ENCODE results near the gene ID4. TPM values are rescaled to one million over a fixed set of nuclear protein-coding genes. Genes with fewer than 3 reads are reported as not detected.

The ID4 gene
- total RNA-seq, 1 donor from 2014 or later: 1.6 TPM

DNA sequence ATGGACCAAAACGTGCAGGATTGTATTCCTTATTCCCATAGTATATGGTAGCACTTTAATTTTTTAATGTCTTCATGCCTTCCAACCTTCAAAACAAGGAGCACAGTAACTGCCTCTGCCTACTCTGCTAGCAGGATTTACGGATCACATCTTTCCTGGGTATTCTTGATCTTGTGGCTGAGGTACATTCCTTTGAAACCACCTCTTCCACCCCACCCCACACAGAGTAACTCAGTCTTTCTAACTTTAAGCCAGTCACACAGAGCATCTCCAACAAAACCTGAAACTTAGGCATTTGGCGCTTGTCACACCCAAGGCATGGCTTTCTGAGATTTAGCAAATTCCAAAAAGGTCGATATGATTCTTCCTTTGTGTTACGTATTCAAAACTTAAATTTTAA, 2.3 kb upstream of the ID4 start:
- DNase-seq (ENCODE audit: low read depth): no peak

DNA sequence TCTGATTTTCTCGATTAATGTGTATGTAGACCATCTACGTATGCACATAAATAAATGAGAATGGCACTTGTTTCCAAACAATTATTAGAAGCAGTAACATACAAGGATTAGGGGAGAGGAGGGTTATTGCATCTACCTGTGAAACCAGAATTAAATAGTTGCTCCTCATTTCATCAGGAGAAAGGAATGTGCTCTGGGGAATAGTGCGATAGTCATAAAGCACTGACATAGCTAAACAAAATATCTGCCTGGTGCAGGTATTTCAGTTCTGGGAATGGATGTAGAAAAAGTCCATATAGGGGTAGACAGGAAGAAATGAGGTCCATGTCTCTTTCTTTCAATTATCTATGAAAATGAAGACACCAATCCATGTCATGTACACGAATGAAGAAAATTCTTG, 1.6 kb upstream of the ID4 start:
- no peak overlapping the region for H3K4me3 ChIP-seq (ENCODE audit: low read depth, low read length)
- H3K27me3 ChIP-seq (ENCODE audit: control insufficient read depth, insufficient read depth, low read length): peaks cover 15% of the 10 kb centered on the region
- no peaks in the 10 kb centered on the region for H3K36me3 ChIP-seq (ENCODE audit: control insufficient read depth, insufficient read depth, low read length)
- FAIRE-seq: no peak
- peak; percentile 38 for DNase-seq (ENCODE audit: low read depth)
- TF ChIP-seq, protein P1, sequence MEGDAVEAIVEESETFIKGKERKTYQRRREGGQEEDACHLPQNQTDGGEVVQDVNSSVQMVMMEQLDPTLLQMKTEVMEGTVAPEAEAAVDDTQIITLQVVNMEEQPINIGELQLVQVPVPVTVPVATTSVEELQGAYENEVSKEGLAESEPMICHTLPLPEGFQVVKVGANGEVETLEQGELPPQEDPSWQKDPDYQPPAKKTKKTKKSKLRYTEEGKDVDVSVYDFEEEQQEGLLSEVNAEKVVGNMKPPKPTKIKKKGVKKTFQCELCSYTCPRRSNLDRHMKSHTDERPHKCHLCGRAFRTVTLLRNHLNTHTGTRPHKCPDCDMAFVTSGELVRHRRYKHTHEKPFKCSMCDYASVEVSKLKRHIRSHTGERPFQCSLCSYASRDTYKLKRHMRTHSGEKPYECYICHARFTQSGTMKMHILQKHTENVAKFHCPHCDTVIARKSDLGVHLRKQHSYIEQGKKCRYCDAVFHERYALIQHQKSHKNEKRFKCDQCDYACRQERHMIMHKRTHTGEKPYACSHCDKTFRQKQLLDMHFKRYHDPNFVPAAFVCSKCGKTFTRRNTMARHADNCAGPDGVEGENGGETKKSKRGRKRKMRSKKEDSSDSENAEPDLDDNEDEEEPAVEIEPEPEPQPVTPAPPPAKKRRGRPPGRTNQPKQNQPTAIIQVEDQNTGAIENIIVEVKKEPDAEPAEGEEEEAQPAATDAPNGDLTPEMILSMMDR (IDR thresholded peaks at IDR 0.05; ENCODE audit: insufficient read depth, low read length, severe bottlenecking): no peak

More for the DNA sequence above, 2.3 kb upstream of the ID4 start:
- TF ChIP-seq, protein P1 (IDR thresholded peaks at IDR 0.05; ENCODE audit: insufficient read depth, low read length, severe bottlenecking): no peak
- Histone ChIP-seq H3K36me3 (ENCODE audit: control insufficient read depth, insufficient read depth, low read length) (no peaks in the 10 kb centered on the region), H3K4me3 (ENCODE audit: low read depth, low read length) (no peak overlapping the region), H3K27me3 (ENCODE audit: control insufficient read depth, insufficient read depth, low read length) (peaks cover 15% of the 10 kb centered on the region)
- FAIRE-seq: no peak

DNA sequence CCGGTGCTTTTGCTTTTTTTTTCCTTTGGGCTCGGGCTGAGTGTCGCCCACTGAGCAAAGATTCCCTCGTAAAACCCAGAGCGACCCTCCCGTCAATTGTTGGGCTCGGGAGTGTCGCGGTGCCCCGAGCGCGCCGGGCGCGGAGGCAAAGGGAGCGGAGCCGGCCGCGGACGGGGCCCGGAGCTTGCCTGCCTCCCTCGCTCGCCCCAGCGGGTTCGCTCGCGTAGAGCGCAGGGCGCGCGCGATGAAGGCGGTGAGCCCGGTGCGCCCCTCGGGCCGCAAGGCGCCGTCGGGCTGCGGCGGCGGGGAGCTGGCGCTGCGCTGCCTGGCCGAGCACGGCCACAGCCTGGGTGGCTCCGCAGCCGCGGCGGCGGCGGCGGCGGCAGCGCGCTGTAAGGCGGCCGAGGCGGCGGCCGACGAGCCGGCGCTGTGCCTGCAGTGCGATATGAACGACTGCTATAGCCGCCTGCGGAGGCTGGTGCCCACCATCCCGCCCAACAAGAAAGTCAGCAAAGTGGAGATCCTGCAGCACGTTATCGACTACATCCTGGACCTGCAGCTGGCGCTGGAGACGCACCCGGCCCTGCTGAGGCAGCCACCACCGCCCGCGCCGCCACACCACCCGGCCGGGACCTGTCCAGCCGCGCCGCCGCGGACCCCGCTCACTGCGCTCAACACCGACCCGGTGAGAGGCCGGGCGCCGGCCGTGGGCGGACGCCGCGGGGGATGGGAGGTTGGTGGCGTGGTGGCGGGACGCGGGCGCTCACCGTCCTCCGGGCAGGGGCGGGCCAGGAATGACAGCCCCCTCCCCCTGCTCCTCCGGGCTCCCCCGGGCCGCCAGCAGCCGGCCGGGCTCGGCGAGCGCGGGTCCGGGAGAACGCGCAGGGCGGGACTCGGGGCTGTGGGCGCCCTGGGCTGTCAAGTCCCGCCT, 606 bp downstream of the ID4 start:
- Histone ChIP-seq H3K27me3 (ENCODE audit: control insufficient read depth, insufficient read depth, low read length) (peaks cover 15% of the 10 kb centered on the region), H3K36me3 (ENCODE audit: control insufficient read depth, insufficient read depth, low read length) (no peaks in the 10 kb centered on the region), H3K4me3 (ENCODE audit: low read depth, low read length) (peak overlapping the region; percentile 35)
- TF ChIP-seq, protein P1 (IDR thresholded peaks at IDR 0.05; ENCODE audit: insufficient read depth, low read length, severe bottlenecking): no peak
- DNase-seq (ENCODE audit: low read depth): no peak
- no peak for FAIRE-seq

DNA sequence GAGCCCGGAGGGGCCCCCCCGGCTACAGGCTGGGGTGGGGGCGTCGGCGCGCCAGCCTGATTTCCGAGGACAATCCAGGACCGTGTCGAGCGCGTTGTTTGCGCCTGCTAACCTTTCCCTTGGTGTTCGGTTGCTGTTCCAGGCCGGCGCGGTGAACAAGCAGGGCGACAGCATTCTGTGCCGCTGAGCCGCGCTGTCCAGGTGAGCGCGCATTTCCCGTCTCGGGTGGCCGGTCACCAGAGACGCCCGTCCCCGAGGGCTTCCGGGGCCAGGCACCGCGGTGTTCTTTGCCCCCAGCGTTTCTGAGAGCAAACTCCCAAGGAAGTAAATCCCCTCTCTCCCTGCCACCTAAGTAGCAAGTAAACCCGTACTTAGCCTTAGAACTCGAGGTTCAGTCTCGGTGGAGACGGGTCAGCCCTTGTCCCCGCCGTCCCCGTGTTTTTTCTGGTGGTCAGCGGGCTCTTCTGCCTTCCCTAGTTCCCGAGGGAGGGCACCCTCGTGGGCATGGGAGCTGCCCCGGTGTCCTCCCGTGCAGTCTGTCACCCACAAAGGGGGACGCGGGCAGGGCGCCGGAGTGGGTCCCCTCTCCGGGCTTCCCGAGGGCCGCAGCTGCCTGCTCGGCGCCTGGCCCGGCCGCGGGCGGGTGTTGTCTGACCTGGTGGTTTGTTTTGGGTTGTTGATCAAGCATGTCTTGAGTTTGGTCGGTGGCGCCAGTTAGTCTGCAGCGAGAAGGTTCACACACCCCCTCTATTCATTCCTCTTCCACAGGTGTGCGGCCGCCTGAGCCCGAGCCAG, 1.5 kb downstream of the ID4 start:
- peaks cover 15% of the 10 kb centered on the region for H3K27me3 ChIP-seq (ENCODE audit: control insufficient read depth, insufficient read depth, low read length)
- FAIRE-seq (no peak), DNase-seq (ENCODE audit: low read depth) (no peak)
- H3K36me3 ChIP-seq (ENCODE audit: control insufficient read depth, insufficient read depth, low read length): no peaks in the 10 kb centered on the region
- H3K4me3 ChIP-seq (ENCODE audit: low read depth, low read length): peak overlapping the region; percentile 35
- TF ChIP-seq, protein P1 (IDR thresholded peaks at IDR 0.05; ENCODE audit: insufficient read depth, low read length, severe bottlenecking): no peak

DNA sequence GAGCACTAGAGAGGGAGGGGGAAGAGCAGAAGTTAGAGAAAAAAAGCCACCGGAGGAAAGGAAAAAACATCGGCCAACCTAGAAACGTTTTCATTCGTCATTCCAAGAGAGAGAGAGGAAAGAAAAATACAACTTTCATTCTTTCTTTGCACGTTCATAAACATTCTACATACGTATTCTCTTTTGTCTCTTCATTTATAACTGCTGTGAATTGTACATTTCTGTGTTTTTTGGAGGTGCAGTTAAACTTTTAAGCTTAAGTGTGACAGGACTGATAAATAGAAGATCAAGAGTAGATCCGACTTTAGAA, 2.0 kb downstream of the ID4 start:
- no peak for DNase-seq (ENCODE audit: low read depth)

More for the DNA sequence above, 2.0 kb downstream of the ID4 start:
- H3K27me3 ChIP-seq (ENCODE audit: control insufficient read depth, insufficient read depth, low read length): peaks cover 14% of the 10 kb centered on the region
- FAIRE-seq: no peak
- H3K4me3 ChIP-seq (ENCODE audit: low read depth, low read length): no peak overlapping the region
- H3K36me3 ChIP-seq (ENCODE audit: control insufficient read depth, insufficient read depth, low read length): no peaks in the 10 kb centered on the region
- TF ChIP-seq, protein P1 (IDR thresholded peaks at IDR 0.05; ENCODE audit: insufficient read depth, low read length, severe bottlenecking): no peak
